Bone marrow (tissue), 2 donors: Measurements from ENCODE around the gene NEK7.
A peak's percentile ranks its signal among the peaks of the same experiment; 100 is the strongest.
"Not testable (repeated sequence)": the region's sequence is repeated elsewhere in the genome, so short reads cannot be mapped to it uniquely, and the experiment has no call there.

Experiments
- DNase-seq, 2 donors: peaks; one replicate each; lab custom pipeline; 2025; lab: John Stamatoyannopoulos, UW

The NEK7 gene

GRCh38 chr1:198205016-198205684 lies 48.4 kb downstream of the NEK7 start:
- no peak for DNase-seq

DNA sequence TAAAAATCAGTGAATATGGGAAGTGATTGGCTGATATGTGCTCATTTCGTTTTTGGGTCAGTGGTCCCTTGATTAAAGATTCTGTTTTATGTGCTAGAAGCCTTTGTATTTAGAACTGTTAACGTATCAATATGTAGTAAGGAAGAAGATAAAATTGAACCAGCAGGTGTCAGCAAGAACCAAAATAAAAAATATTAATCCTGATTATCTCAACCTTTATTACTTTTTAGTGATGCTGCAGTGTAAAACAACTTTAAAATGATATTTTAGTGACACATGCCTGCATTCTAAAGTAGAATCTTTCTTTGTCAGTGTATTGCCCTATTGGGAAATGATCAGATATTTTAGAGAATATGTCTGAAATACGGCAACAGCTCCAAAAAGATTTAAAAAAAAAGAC lies 49.5 kb downstream of the NEK7 start:
- no peak for DNase-seq

GRCh38 chr1:198211696-198212095 lies 54.9 kb downstream of the NEK7 start:
- DNase-seq, result no peak

GRCh38 chr1:198212126-198212525 lies 55.3 kb downstream of the NEK7 start:
- DNase-seq, result no peak

DNA sequence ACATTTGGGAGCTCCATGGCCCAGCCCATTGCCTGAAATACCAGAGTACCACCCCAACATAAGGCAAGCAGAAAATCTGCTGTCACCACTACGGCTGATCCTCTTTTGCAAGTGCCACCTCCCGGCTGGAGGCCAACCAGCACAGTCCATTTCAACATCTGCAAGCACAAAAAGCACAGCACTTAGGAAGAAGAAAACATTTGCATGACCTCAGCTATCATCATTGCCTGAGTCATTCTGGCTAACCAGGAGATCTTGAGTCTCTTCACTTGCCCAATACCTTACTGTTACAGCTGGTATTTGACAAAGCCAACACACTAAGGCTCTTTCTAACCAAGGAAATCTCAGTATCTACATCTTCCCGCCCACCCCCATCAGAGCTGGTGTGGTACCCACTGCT lies 55.9 kb downstream of the NEK7 start:
- DNase-seq, result no peak

- no peak for DNase-seq
Observed at GRCh38 chr1:198214924-198215323, 58.1 kb downstream of the NEK7 start.

DNA sequence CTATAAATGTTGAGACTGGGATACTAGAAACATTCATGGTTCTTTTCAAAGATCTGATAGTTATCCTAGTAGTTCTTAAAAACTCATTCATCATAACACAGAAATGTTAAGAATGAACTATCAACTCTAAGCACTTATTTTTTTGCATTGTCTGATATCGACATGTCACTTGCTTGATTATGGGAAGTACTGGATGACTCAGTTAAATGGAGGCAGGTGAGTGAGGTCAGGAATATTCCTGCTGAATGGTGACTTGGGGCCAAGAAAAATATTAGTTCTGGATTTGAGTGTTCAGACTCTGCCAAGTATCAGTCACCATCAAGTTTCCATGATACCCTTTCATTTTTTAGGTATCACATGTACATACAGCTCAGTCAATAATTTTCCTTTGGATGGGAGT lies 63.6 kb downstream of the NEK7 start:
- no peak for DNase-seq

- not testable (repeated sequence) for DNase-seq
Observed at GRCh38 chr1:198227010-198227409, 70.2 kb downstream of the NEK7 start.

GRCh38 chr1:198227454-198227853 lies 70.7 kb downstream of the NEK7 start:
- DNase-seq, result not testable (repeated sequence)

- DNase-seq, result no peak
Observed at GRCh38 chr1:198228925-198229324, 72.1 kb downstream of the NEK7 start.

- no peak for DNase-seq
Observed at GRCh38 chr1:198231779-198232178, 75.0 kb downstream of the NEK7 start.

GRCh38 chr1:198232378-198232777 lies 75.6 kb downstream of the NEK7 start:
- no peak for DNase-seq

DNA sequence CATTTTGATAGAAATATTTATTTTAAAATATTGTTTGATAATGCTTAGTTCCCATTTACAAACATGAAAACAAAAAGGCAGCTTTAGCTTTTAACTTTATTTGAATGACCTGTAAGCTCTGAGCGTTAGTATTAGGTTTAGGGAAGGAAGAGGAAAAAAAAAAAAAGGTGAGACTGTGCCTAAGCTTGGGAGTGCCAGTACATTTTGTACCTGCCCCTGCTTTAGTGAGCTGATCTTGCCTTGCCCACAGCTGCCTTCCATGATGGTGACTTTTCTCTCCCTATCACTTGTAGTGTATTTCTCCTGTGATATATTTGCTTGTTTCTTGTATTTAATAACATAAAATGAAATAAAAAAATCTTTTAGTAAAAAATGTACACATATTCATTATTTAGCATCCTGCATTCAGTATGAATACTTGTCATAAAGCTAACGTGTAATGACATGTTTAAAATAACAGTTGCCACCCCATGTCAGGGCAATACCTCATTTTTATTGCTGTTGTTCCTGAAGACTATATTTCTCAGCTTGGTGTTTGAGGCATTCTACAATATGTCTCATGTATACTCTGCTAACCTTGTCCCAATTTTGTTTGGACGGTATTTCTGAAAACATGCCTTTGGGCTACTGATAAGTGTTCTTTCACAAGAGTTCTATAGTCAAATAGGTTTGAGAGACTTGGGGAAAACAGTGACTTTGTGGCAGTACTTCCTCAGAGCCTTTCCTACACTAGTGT lies 76.3 kb downstream of the NEK7 start:
- DNase-seq, result no peak

DNA sequence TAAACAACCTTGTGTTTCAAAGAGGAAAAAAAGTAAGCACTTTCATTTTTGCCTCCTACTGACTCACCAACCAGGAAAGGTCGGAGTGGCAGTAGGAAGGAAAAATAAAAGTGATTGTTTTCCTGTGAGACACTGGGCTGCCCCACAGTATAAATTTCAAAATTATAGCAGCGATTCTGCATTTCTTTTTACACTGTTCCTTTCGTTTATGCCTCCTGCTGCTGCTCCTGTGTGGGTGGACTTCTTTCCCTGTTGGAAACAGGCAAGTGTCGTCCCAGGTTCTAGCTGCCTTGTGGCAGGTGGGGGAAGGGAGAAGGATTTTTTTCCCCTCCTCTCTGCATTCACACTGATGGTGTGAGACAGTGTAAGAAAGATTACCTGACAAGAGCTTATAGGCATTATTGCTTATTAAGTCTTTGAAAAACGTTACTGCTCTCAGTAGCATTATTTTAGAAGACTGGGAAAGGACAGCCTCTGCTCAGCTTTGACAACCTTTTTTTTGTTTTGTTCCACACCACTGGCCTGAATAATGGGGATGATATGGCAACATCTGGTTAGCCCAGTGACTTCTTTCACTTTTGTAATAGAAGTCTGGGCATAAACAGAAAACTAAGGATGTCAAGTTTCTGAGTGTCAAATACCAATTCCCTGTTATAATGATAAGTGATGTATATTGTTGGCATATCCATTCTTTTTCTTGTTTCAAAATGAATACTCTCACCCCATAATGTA lies 77.9 kb downstream of the NEK7 start:
- DNase-seq, result peak in 1 of 2 donors; percentile 45

DNA sequence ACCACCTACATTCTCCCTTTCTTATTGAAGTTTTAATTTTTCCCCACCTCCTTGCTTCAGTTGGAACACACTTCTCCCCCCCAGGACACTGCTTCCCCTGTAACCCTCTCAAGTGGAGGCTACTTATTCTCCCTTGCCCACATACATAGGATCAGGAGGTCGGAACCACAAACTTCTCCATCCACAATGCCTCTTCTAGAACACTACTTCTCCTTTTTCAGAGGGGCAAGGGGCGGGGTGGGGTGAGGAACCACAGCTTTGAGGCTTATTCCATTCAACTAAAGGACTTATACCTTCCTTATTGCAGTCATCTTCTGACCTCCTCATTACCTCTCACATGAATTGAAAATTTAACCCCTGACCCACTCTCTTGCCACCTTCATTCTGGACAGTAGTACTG lies 81.3 kb downstream of the NEK7 start:
- DNase-seq, result peak in 1 of 2 donors; percentile 85

GRCh38 chr1:198241553-198241952 lies 84.8 kb downstream of the NEK7 start:
- DNase-seq, result no peak

DNA sequence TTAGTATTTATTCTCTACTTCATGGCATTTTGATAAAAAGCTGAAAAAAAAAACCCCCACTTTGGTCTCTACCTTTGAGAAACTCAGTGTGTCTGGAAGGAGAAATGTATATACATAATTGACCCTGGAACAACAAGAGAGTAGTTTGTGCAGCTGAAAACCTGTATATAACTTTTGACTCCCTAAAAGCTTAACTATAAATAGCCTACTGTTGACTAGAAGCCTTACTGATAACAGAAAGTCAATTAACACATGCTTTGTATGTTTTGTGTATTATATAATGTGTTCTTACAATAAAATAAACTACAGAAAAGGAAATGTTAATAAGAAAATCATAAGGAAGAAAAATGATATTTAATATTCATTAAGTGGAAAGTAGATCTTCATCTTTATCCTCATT lies 88.0 kb downstream of the NEK7 start:
- no peak for DNase-seq

DNA sequence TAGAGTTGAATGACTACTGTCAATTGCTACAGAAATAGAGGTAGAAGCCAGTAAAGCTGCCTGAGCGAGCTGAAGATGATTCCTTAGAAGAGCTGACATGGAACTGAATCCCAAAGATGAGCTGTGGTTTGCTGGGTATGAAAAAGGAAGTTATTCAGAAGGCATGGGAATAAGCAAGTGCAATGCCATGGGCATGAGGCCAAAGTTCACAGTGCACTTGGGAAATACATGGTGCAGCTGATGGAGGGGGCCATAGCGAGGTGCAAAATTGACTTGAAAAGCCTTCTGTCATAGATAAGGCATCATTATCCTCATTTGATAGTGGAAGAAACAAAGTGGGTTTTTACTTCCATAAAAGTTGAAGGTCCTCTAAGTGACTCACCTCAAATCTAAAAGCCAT lies 88.6 kb downstream of the NEK7 start:
- DNase-seq, result no peak

GRCh38 chr1:198246337-198246736 lies 89.5 kb downstream of the NEK7 start:
- no peak for DNase-seq

GRCh38 chr1:198253259-198253658 lies 96.5 kb downstream of the NEK7 start:
- DNase-seq, result no peak

DNA sequence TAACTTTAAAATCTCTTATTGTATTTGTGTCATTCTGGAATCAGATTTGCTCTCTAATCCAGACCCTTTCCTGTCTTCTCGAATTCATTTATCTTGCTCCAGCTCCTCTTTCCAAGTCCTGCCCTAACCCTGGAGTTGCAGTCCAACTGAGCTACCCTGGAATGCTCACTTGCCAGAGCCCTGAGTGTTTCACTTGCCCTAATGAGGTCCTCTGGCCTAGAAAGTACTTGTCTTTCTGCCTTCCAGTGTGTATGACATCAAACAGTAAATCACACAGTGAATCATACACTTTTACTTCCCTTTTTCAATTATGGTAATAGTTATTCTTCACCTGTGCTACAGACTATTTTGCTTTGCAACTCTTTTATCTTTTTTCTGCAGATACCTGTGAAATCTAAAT lies 96.9 kb downstream of the NEK7 start:
- peak in 1 of 2 donors; percentile 63 for DNase-seq

DNA sequence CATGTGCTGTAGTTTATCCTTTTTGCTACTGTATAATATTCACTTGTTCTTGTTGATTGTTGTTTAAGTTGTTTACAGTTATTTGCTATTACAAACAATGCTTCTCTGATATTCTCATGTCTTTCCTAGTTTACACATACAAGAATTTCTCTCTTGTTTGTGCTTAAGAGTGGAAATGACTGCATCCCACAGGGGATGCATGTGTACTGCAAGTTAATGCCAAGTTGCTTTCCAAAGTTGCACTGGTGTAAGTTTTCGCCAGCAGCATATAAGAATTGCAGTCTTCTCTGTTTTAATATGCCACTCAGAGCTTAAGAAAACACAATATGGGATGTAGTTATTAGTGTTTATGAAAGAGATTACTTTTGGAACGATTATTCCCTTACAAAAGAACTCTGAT lies 97.7 kb downstream of the NEK7 start:
- DNase-seq, result no peak

GRCh38 chr1:198254948-198255347 lies 98.2 kb downstream of the NEK7 start:
- no peak for DNase-seq
